Mesenteric fat pad (tissue), 1 donor: Measurements from ENCODE around the gene DNAJC15. TPM values are rescaled to one million over a fixed set of nuclear protein-coding genes. Genes with fewer than 3 reads are reported as not detected.

Source experiments
- DNase-seq: peaks from one replicate; pipeline ENCODE4 v3.0.0-alpha.2; 2020; ENCODE audit warnings: low spot score
- total RNA-seq: library from RNA; stranded (reverse); fragmentation: NEBNext Ultra II Directional; extraction: Animal tissue kit (Norgen Biotek cat#: 25700); gene quantifications from one replicate; pipeline ENCODE4 v1.2.1, GENCODE V29; 2021
- donor health status: DM: yes; HTN: yes; CAD: no.

The DNAJC15 gene
- total RNA-seq, 1 donor from 2014 or later, result 19.5 TPM

DNA sequence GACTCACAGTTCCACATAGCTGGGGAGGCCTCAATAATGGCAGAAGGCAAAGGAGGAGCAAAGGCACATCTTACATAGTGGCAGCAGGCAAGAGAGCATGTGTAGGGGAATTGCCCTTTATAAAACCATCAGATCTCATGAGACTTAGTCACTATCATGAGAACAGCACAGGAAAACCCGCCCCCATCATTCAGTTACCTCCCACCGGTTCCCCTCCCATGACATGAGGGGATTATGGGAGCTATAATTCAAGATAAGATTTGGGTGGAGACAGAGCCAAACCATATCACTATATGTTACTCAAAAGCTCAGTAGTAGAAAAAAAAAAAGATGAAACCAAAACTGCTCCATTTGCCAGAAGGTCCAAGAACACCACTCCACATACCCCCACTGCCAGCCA, 58.5 kb downstream of the DNAJC15 start:
- DNase-seq, result no peak

- DNase-seq, result no peak
Measured at GRCh38 chr13:43083750-43084149, 60.4 kb downstream of the DNAJC15 start.

- no peak for DNase-seq
Measured at GRCh38 chr13:43085545-43085944, 62.2 kb downstream of the DNAJC15 start.

DNA sequence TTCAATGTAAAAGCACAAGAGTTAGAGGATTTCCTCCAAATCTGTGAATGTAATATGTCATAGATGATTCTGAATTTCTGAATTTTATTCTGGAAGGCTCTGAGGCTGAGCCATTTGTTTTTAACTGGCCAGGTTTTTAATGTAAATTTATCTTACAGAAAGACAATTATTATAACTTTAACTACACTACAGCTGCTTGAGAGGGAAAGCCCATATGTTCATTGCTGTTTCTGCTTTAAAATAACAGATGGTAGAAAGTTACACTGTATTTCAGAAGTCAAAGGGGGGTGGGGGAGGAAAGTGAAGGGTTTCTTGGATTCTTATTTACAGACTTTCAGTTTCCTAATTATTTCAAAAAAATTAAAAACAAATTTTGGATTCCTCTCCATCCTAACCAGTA, 62.8 kb downstream of the DNAJC15 start:
- no peak for DNase-seq

DNA sequence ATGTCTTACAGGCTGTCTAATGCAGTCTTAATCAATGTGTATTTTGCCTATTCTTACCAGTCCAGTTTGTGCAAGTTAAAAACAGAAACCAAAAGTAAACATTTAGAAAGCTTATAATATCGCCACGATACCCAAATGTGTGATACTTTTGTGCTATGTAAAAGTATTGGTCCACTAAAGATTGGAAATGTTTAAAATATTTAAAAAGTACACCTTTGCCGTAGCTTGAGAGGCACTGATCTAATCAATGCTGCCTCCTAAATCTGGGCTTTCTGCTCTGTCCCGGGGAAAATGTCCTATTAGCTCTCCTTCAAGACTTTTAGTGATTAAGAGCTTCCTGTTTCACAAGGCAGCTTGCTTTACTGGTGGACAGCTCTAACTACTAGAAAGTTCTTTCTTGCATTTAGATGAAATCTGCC, 64.7 kb downstream of the DNAJC15 start:
- DNase-seq, result no peak

DNA sequence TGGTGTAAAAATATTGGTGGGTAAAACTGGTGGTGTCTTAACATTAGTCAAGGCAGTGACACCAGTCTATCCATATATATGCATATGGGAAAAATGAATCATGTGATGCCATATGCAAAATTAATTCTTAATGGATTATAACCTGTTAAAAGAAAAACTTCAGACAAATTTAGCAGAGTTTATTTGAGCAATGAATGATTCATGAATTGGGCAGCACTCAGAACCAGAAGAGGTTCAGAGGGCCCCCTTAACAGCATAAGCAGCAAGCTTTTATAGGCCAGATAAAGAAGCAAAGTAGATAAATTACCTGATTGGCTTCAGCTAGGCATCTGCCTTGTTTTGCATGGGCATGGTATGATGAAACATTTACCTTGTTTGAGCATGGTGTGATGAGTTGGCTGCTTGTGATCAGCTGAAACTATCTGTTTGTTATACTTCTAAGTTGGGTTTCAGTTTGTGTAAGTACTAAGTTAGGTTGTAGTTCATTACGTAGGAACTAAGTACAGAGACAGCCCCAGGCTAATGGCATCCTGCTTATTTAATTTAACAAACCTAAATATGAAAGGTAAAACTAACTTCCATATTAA, 66.6 kb downstream of the DNAJC15 start:
- no peak for DNase-seq

GRCh38 chr13:43094901-43095300, 71.5 kb downstream of the DNAJC15 start:
- DNase-seq, result no peak

DNA sequence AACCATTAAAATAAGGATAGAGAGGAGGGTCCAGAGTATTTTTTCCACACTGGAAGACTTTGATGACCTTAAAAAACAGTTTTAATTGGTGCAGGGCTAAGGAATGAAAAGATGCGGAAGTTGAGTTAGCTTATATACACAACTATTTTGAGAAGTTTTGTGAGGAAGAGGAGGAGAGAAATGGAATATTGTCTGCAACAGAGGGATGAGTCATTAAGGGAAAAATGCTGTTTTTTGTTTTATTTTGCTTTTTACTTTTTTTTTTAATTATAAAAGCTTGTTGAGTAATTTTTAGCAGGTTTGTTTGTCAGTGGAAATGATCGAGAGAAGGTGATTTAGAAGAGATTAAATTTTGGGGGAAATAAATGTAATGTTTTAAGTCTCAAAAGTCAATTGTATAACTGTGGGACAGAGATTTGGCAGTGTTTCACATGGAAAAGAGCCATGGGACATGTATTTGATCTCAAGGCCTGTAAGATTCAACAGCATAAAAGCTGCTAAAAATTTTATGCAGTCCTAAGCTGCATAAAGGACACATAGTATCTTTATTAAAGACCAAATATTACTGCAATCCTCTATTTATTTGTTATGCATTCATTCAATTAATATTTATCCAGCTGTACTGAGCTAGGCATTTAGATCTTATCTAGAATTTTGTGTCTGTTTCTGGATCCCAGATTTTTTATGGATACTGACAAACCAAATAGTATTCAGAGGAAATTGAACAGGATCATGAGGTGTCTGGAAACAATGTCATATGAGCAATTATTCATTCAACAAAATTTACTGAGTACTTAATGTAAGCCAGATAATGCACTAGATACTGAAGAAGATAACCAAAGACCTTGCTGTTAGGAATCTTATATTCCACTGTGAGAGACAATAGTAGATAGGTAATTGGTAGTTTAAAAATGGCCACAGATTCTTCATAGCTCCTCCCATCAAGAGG, 72.7 kb downstream of the DNAJC15 start:
- DNase-seq, result no peak

DNA sequence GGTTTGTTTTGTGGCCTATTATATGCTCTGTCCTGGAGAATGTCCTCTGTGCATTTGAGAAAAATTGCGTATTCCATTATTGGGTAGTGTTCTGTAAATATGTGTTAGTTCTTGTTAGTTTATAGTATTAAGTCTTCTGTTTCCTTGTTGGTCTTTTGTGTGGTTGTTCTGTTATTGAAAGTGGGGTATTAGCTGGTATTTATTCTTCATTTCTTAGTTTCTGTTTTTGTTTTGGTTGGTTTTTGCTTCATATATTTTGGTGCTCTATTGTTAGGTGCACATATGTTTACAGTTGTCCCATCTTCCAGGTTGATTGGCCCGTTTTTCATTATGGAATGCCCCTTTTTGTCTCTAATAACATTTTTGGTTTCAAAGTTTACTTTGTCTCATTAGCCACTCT, 77.3 kb downstream of the DNAJC15 start:
- no peak for DNase-seq

DNA sequence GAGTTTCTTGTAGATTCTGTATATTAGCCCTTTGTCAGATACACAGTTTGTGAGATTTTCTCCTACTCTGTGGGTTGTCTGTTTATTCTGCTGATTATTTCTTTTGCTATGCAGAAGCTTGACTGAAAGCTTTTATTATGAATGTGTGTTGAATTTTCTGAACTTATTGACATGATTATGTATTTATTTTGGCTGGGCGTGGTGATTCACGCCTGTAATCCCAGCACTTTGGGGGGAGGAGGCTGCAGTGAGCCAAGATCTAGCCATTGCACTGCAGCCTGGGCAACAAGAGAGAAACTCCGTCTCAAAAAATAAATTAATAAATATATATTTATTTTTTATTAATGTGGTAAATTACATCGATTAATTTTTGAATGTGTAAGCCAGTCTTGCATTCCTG, 78.9 kb downstream of the DNAJC15 start:
- no peak for DNase-seq

DNA sequence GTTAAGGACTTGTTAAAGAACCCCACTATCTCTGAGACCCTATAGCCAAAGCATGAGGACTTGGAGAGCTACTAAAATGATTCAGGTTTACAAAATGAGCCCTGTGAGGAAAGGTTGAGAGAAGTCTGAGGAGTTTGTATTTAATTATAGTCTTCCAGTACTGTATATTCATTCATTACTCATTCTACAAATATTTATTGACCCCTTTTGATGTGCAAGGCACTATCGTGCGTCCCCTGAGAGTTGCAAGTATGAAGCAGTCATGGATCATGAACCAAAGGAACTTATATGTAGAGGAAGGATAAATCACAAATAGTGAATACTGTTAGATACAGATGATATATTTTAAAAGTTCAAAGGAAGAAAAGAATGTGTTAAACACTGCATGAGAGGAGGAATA, 84.4 kb downstream of the DNAJC15 start:
- DNase-seq, result no peak

GRCh38 chr13:43110036-43110435, 86.7 kb downstream of the DNAJC15 start:
- DNase-seq, result no peak

DNA sequence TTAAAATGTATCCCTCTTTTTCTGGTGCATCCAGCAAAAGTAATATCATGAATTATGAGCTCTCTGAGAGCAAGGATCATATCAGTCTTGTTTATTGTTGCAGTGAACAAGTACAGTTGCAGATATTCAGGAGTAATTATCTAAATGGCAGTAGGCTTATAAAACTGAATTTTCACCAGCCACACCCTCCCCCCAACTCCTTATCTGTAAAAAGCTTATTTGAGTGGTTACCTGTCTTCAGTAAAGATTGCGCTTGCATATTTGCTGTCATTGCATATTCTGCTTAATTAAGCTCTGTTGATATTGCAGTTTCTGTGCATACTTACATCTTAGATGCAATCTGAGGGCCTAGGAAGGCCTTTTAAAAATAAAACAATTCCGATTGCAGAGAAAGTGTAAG, 87.3 kb downstream of the DNAJC15 start:
- DNase-seq, result no peak

DNA sequence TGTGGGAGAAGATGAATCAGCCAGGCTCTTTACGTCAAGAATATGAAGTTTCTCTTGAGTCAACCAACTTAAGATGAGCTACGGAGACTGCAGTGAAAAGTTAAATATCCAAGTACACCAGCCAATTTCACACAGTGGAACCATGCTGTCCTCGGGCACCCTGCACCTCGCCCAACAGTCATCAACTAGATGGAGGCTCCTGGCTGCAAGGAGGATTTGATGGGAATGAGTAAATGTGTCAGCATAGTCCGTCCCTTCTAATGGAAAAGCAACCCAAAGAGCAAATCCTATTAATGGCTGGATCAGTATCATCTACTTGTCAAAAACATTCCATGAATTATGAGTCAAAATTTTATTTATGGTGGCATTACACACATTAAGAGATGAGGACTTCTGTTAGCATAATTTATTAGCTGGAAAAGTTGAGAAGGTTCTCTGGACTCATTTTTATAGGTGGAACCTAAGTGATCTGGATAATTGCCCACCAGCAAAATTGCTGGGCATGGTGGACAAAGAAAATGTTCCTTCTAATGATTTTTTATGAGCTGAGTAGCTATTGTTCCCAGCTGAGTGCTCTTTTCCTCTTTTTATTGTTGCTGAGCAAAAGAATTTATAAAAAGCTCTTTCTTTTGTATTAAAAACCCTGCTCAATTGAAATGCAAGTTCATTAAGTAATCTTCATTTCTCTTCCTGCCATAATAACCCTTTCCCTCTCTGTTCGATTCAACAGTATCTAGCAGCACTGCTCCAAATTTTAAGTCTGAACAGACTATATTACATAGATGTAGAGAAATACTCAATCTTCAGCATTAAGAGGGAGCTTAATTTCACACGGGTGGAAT, 88.4 kb downstream of the DNAJC15 start:
- no peak for DNase-seq

GRCh38 chr13:43113603-43114002, 90.2 kb downstream of the DNAJC15 start:
- no peak for DNase-seq

GRCh38 chr13:43114504-43114903, 91.1 kb downstream of the DNAJC15 start:
- no peak for DNase-seq

GRCh38 chr13:43115141-43115540, 91.8 kb downstream of the DNAJC15 start:
- no peak for DNase-seq

- no peak for DNase-seq
Measured at GRCh38 chr13:43116242-43116641, 92.9 kb downstream of the DNAJC15 start.

DNA sequence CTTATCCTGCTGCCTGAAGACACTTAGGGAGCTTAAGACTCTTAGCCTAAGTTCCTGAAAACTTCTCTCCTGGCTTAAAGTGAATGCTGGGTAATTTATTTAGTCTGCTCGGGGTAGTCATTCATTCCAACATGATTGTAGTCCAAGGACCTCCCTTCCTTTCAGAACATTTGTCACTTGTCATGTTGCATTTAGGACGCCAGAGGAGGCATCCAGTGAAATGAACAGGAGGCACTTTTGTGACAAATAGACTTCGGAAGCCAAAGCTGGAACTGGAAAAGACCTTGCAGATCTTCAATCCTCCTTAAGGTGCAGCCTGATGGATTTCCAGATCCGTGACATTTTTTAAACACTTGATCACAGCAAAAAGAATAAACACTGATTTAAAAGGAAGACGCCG, 95.1 kb downstream of the DNAJC15 start:
- no peak for DNase-seq

DNA sequence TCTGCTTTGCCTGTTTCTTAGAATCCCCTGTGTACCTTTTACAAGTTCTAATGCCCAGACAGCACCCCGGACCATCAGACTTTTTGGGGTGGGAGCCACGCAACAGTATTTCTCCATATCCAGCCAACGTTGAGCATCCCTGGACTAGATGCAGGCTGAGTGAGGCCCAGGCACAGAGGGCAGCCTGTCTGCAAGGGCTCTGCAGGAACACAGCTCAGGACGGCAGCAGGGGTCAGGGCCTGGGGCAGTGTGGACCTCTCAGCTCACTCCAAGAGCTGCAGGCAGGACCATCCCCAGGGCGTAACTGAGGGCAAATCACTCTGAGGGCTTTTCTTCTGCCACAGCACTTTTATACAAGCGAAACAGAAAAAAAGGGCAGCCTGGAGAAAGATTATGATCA, 95.8 kb downstream of the DNAJC15 start:
- DNase-seq, result no peak

GRCh38 chr13:43122791-43123190, 99.4 kb downstream of the DNAJC15 start:
- DNase-seq, result no peak

- no peak for DNase-seq
Measured at GRCh38 chr13:43123856-43124255, 100.5 kb downstream of the DNAJC15 start.
